ENCODE data around the gene MRPL16.

MRPL16 gene

DNA sequence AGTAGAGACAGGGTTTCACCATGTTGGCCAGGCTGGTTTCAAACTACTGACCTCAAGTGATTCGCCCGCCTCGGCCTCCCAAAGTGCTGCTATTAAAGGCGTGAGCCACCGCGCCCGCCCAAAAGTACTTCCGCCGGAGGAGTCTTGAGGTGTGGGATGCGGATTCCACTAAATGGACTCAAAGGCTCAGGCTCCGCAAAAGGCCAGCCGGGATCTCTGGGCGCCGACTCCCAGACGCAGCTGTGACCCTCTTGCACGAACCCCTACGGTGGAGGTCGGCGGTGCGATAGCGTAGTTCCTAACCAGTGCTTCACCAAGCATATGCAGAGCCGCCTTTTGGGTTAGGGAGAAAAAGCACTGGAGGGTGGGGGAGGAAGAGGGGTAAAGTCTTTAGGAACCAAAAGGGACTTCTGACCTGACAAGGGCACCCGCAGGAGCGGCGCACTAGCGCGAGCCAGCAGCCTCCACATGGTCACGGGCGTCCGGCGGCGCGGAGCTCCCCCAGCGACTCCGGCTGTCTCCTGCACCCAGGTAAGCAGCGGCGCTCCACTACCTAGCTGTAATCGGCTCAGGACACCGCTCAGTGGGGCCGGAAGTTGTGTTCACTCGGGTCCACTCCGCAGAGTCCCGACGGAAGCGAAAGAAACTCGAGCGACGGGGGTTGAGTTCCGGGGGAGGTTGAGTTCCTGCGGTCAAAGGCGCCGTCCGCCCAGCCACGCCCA is at the start of gene MRPL16:
MRPL16 (minus strand) TSS at position 590 of the 722 bp plus-strand sequence; CDS start at position 470, 120 bp downstream.
- no peak for TF ChIP-seq EGR1 (IDR thresholded peaks at IDR 0.05)
- TF ChIP-seq, protein P1, sequence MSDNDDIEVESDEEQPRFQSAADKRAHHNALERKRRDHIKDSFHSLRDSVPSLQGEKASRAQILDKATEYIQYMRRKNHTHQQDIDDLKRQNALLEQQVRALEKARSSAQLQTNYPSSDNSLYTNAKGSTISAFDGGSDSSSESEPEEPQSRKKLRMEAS (IDR thresholded peaks at IDR 0.05), result peak; percentile 75; the same call in 1 of the 2 replicates
- peak; percentile 98 for TF ChIP-seq TAF1 (IDR thresholded peaks at IDR 0.05; ENCODE audit: low read depth)
- TF ChIP-seq ZBTB7A (IDR thresholded peaks at IDR 0.05; ENCODE audit: low read depth), result no peak
- TF ChIP-seq, protein P2, sequence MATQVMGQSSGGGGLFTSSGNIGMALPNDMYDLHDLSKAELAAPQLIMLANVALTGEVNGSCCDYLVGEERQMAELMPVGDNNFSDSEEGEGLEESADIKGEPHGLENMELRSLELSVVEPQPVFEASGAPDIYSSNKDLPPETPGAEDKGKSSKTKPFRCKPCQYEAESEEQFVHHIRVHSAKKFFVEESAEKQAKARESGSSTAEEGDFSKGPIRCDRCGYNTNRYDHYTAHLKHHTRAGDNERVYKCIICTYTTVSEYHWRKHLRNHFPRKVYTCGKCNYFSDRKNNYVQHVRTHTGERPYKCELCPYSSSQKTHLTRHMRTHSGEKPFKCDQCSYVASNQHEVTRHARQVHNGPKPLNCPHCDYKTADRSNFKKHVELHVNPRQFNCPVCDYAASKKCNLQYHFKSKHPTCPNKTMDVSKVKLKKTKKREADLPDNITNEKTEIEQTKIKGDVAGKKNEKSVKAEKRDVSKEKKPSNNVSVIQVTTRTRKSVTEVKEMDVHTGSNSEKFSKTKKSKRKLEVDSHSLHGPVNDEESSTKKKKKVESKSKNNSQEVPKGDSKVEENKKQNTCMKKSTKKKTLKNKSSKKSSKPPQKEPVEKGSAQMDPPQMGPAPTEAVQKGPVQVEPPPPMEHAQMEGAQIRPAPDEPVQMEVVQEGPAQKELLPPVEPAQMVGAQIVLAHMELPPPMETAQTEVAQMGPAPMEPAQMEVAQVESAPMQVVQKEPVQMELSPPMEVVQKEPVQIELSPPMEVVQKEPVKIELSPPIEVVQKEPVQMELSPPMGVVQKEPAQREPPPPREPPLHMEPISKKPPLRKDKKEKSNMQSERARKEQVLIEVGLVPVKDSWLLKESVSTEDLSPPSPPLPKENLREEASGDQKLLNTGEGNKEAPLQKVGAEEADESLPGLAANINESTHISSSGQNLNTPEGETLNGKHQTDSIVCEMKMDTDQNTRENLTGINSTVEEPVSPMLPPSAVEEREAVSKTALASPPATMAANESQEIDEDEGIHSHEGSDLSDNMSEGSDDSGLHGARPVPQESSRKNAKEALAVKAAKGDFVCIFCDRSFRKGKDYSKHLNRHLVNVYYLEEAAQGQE (IDR thresholded peaks at IDR 0.05; ENCODE audit: low read depth), result no peak
- peak; percentile 80 for TF ChIP-seq TCF12 (IDR thresholded peaks at IDR 0.05; ENCODE audit: low read depth)
- no peak for TF ChIP-seq TEAD4 (IDR thresholded peaks at IDR 0.05)
- no peak; the same call in 1 of the 2 replicates for TF ChIP-seq RAD21 (IDR thresholded peaks at IDR 0.05; ENCODE audit: low read depth)
- peak; percentile 69; the same call in 1 of the 2 replicates for TF ChIP-seq YY1 (IDR thresholded peaks at IDR 0.05; ENCODE audit: low read depth)
- TF ChIP-seq FOXM1 (IDR thresholded peaks at IDR 0.05; ENCODE audit: borderline replicate concordance, low read depth), result no peak
- no peak for TF ChIP-seq NFIC (IDR thresholded peaks at IDR 0.05)
- peak; percentile 49 for TF ChIP-seq CREB1 (IDR thresholded peaks at IDR 0.05; ENCODE audit: low read depth)
- TF ChIP-seq EP300 (IDR thresholded peaks at IDR 0.05; ENCODE audit: borderline replicate concordance), result peak; percentile 47; the same call in 1 of the 2 replicates
- TF ChIP-seq, protein P3, sequence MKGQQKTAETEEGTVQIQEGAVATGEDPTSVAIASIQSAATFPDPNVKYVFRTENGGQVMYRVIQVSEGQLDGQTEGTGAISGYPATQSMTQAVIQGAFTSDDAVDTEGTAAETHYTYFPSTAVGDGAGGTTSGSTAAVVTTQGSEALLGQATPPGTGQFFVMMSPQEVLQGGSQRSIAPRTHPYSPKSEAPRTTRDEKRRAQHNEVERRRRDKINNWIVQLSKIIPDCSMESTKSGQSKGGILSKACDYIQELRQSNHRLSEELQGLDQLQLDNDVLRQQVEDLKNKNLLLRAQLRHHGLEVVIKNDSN (IDR thresholded peaks at IDR 0.05), result peak; percentile 72
- 0 out of 2 replicates have a peak, but pooled peaks have one; percentile 37 for TF ChIP-seq CEBPB (IDR thresholded peaks at IDR 0.05)

DNA sequence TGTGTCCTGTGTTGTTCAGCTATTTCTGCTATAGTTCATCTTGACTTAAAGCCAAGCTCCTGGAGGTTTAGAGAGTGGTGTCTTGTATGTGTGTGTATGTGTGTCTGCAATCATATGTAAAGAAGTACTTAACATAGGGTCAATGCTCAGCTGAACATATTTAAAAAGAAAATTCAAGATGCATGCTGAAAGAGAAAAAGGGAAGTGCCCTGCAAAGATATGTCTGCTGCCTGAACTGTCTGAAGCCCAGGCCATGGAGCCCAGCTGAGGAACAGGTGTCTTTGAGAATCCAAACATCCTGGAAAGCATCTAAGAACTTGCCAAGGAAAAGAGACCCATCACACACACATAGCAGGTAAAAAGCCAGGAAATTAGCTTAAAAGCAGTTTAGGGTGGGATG is 49.1 kb upstream of the MRPL16 start:
- TF ChIP-seq, protein P1 (IDR thresholded peaks at IDR 0.05), result no peak
- TF ChIP-seq EGR1 (IDR thresholded peaks at IDR 0.05), result no peak
- TF ChIP-seq, protein P2 (IDR thresholded peaks at IDR 0.05; ENCODE audit: low read depth), result no peak
- TF ChIP-seq FOXM1 (IDR thresholded peaks at IDR 0.05; ENCODE audit: borderline replicate concordance, low read depth), result no peak
- no peak for TF ChIP-seq CEBPB (IDR thresholded peaks at IDR 0.05)
- no peak for TF ChIP-seq ZBTB7A (IDR thresholded peaks at IDR 0.05; ENCODE audit: low read depth)
- TF ChIP-seq NFIC (IDR thresholded peaks at IDR 0.05), result no peak
- no peak for TF ChIP-seq TAF1 (IDR thresholded peaks at IDR 0.05; ENCODE audit: low read depth)
- no peak for TF ChIP-seq RAD21 (IDR thresholded peaks at IDR 0.05; ENCODE audit: low read depth)
- no peak for TF ChIP-seq TCF12 (IDR thresholded peaks at IDR 0.05; ENCODE audit: low read depth)
- no peak for TF ChIP-seq CREB1 (IDR thresholded peaks at IDR 0.05; ENCODE audit: low read depth)
- TF ChIP-seq, protein P3 (IDR thresholded peaks at IDR 0.05), result no peak
- no peak for TF ChIP-seq EP300 (IDR thresholded peaks at IDR 0.05; ENCODE audit: borderline replicate concordance)
- no peak for TF ChIP-seq TEAD4 (IDR thresholded peaks at IDR 0.05)
- TF ChIP-seq YY1 (IDR thresholded peaks at IDR 0.05; ENCODE audit: low read depth), result no peak

DNA sequence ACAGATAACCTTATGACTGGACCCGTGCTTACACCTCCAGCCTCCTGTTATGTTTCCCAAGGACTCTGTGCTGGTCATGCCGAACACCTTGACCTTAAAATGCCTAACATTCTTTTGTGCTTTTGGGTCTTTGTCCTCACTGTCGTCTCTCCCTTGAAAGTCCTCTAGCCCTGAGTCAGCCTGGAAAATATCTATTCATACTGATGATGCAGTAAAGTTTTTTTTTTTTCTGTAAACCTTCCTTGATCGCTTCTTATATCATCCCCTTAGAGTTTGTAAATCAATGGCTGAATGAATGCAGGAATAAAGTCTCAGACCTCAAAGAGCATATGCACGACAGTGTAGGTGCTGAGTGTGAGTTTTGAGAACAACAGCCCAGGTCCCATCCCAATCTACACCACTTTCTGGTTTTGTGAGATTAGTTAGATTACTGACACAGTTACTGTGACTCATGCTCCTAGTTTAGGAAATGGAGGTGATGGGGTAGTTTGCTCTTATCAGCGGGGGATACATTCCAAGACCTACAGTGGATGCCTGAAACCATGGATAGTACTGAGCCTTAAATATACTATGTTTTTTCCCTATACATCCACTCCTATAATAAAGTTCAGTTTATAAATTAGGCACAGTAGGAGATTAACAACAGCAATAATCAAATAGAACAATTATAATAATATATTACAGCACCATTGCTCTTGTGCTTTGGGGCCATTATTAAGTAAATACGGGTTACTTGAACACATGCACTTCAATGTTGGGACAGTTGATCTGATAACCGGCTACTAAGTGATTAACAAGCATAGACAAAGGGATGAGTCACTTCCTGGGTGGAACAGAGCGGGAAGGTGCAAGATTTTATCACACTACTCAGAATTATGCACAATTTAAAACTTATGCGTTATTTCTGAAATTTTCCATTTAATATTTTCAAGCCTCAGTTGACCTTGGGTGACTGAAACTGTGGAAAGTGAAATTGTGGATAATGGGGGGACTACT is 47.2 kb upstream of the MRPL16 start:
- TF ChIP-seq TAF1 (IDR thresholded peaks at IDR 0.05; ENCODE audit: low read depth) (no peak), ZBTB7A (IDR thresholded peaks at IDR 0.05; ENCODE audit: low read depth) (no peak), CEBPB (IDR thresholded peaks at IDR 0.05) (no peak), FOXM1 (IDR thresholded peaks at IDR 0.05; ENCODE audit: borderline replicate concordance, low read depth) (no peak), RAD21 (IDR thresholded peaks at IDR 0.05; ENCODE audit: low read depth) (no peak), YY1 (IDR thresholded peaks at IDR 0.05; ENCODE audit: low read depth) (no peak), NFIC (IDR thresholded peaks at IDR 0.05) (no peak), CREB1 (IDR thresholded peaks at IDR 0.05; ENCODE audit: low read depth) (no peak)
- TF ChIP-seq, protein P1 (IDR thresholded peaks at IDR 0.05), result no peak
- TF ChIP-seq, protein P3 (IDR thresholded peaks at IDR 0.05), result no peak

DNA sequence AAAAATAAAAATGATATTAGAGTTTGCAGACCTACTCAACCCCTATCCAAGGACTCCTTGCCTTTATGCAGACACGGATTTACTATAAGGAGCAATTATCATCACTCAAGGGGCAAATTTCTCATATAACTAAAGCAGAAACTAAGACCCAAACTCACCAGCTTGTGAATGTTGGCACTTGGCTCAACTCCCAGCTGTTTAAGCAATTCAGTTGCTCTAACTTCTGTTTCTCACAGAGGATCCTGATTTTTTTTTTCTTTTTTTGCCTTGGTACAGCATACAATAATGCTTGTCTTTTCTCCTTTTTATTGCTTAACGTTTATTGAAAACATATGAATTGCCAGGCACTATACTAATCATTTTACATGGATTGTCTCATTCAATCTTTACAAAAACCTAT is 44.3 kb upstream of the MRPL16 start:
- TF ChIP-seq NFIC (IDR thresholded peaks at IDR 0.05) (no peak), TCF12 (IDR thresholded peaks at IDR 0.05; ENCODE audit: low read depth) (no peak), FOXM1 (IDR thresholded peaks at IDR 0.05; ENCODE audit: borderline replicate concordance, low read depth) (no peak), TAF1 (IDR thresholded peaks at IDR 0.05; ENCODE audit: low read depth) (no peak), YY1 (IDR thresholded peaks at IDR 0.05; ENCODE audit: low read depth) (no peak), RAD21 (IDR thresholded peaks at IDR 0.05; ENCODE audit: low read depth) (no peak), TEAD4 (IDR thresholded peaks at IDR 0.05) (no peak)
- TF ChIP-seq, protein P2 (IDR thresholded peaks at IDR 0.05; ENCODE audit: low read depth), result no peak

Data from Ishikawa (cell line).